ENCODE data around the gene ZNF808. TPM values are rescaled to one million over a fixed set of nuclear protein-coding genes. Genes with fewer than 3 reads are reported as not detected.
A peak's percentile ranks its signal among the peaks of the same experiment; 100 is the strongest.
"Not testable (repeated sequence)": the region's sequence is repeated elsewhere in the genome, so short reads cannot be mapped to it uniquely, and the experiment has no call there.

Gene ZNF808
- total RNA-seq, 1 donor from 2014 or later = 32.6 TPM

DNA sequence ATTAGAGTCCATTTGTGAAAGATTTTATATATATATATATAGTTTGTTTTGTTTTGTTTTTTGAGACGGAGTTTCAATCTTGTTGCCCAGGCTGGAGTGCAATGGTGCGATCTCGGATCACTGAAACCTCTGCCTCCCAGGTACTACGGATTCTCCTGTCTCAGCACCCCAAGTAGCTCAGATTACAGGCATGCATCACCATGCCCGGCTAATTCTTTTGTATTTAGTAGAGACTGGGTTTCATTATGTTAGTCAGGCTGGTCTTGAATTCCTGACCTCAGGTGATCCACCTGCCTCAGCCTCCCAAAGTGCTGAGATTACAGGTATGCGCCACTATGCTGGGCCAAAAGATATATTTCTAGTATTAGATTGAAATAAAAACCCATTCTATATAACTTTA, 38.7 kb downstream of the ZNF808 start:
- DNase-seq = no peak
- Mint-ChIP-seq H3K36me3 (ENCODE audit: unreplicated experiment) (peaks cover 12% of the 10 kb centered on the region), H3K27me3 (ENCODE audit: unreplicated experiment) (peaks cover 5% of the 10 kb centered on the region)

DNA sequence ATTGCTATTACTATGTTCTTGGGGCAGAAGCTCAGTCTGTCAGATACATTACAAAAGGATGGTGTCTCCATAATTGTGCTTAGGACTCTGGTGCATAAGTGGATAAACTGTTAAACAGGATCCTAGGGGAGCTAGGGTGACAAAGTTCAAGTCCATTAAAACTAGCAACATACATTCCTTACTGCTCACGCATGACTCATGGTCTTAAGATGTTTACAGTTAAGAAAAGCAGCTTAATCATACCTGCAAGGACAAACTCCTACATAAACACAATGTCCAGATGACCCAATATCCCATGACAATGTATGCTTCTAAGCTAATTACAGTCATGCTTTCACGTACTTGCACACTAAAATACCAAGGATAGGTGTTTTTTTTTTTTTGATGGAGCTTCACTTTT, 39.1 kb downstream of the ZNF808 start:
- Mint-ChIP-seq H3K4me3 (ENCODE audit: unreplicated experiment) (no peak overlapping the region), H3K27me3 (ENCODE audit: unreplicated experiment) (peaks cover 6% of the 10 kb centered on the region), H3K9me3 (ENCODE audit: unreplicated experiment) (peaks cover 10% of the 10 kb centered on the region), H3K4me1 (ENCODE audit: low read depth, unreplicated experiment) (peaks cover 7% of the 10 kb centered on the region), H3K36me3 (ENCODE audit: unreplicated experiment) (peaks cover 17% of the 10 kb centered on the region), H3K27ac (ENCODE audit: unreplicated experiment) (no peak overlapping the region)
- no peak for DNase-seq
- TF ChIP-seq, protein P1, sequence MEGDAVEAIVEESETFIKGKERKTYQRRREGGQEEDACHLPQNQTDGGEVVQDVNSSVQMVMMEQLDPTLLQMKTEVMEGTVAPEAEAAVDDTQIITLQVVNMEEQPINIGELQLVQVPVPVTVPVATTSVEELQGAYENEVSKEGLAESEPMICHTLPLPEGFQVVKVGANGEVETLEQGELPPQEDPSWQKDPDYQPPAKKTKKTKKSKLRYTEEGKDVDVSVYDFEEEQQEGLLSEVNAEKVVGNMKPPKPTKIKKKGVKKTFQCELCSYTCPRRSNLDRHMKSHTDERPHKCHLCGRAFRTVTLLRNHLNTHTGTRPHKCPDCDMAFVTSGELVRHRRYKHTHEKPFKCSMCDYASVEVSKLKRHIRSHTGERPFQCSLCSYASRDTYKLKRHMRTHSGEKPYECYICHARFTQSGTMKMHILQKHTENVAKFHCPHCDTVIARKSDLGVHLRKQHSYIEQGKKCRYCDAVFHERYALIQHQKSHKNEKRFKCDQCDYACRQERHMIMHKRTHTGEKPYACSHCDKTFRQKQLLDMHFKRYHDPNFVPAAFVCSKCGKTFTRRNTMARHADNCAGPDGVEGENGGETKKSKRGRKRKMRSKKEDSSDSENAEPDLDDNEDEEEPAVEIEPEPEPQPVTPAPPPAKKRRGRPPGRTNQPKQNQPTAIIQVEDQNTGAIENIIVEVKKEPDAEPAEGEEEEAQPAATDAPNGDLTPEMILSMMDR (IDR thresholded peaks at IDR 0.05; ENCODE audit: partially characterized antibody, unreplicated experiment) = no peak

More for the DNA sequence above, 38.7 kb downstream of the ZNF808 start:
- Mint-ChIP-seq H3K4me1 (ENCODE audit: low read depth, unreplicated experiment) (peaks cover 4% of the 10 kb centered on the region), H3K27ac (ENCODE audit: unreplicated experiment) (no peak overlapping the region), H3K9me3 (ENCODE audit: unreplicated experiment) (peaks cover 9% of the 10 kb centered on the region), H3K4me3 (ENCODE audit: unreplicated experiment) (no peak overlapping the region)
- TF ChIP-seq, protein P1 (IDR thresholded peaks at IDR 0.05; ENCODE audit: partially characterized antibody, unreplicated experiment) = no peak

DNA sequence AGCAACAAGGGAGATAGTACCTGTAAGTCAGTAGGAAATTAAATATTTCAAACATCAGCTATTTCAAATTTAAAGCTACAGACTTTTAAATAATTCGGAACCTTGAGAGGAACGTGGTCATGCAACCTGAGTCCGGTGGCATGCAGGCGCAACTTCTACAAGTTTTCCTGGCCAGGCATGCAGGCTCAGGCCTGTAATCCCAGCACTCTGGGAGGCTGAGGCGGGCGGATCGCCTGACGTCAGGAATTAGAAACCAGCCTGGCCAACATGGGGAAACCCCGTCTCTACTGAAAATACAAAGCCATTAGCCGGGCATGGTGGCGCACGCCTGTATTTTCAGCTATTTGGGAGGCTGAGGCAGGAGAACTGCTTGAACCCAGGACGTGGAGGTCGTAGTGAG, 40.5 kb downstream of the ZNF808 start:
- TF ChIP-seq, protein P1 (IDR thresholded peaks at IDR 0.05; ENCODE audit: partially characterized antibody, unreplicated experiment) = no peak
- no peak for DNase-seq
- H3K27ac Mint-ChIP-seq (ENCODE audit: unreplicated experiment) = no peak overlapping the region
- H3K4me1 Mint-ChIP-seq (ENCODE audit: low read depth, unreplicated experiment) = peaks cover 7% of the 10 kb centered on the region
- peaks cover 10% of the 10 kb centered on the region for H3K9me3 Mint-ChIP-seq (ENCODE audit: unreplicated experiment)
- H3K4me3 Mint-ChIP-seq (ENCODE audit: unreplicated experiment) = no peak overlapping the region
- H3K27me3 Mint-ChIP-seq (ENCODE audit: unreplicated experiment) = peaks cover 6% of the 10 kb centered on the region
- peaks cover 18% of the 10 kb centered on the region for H3K36me3 Mint-ChIP-seq (ENCODE audit: unreplicated experiment)

DNA sequence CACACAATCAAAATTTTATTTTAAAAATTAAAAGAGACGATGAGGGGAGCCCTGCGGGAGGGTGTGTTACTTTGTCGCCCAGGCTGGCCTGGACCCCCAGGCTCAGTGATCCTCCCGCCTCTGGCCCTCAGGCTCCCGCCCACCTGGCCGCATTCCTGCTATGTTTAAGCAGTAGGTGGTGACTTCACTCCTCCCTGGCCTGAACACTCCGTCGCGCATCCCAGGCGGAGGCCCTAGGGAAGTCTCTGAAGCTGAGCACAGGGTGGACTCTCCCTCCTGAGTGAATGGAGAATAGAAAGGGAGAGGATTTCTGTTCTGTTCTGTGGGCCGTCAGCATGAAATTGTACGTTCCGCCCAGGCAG, 42.2 kb downstream of the ZNF808 start:
- Mint-ChIP-seq H3K27ac (ENCODE audit: unreplicated experiment) (peak overlapping the region; percentile 96), H3K4me3 (ENCODE audit: unreplicated experiment) (peak overlapping the region; percentile 100)
- H3K4me1 Mint-ChIP-seq (ENCODE audit: low read depth, unreplicated experiment); H3K36me3 Mint-ChIP-seq (ENCODE audit: unreplicated experiment); H3K9me3 Mint-ChIP-seq (ENCODE audit: unreplicated experiment); H3K27me3 Mint-ChIP-seq (ENCODE audit: unreplicated experiment): not testable (repeated sequence)
- peak; percentile 62 for DNase-seq

DNA sequence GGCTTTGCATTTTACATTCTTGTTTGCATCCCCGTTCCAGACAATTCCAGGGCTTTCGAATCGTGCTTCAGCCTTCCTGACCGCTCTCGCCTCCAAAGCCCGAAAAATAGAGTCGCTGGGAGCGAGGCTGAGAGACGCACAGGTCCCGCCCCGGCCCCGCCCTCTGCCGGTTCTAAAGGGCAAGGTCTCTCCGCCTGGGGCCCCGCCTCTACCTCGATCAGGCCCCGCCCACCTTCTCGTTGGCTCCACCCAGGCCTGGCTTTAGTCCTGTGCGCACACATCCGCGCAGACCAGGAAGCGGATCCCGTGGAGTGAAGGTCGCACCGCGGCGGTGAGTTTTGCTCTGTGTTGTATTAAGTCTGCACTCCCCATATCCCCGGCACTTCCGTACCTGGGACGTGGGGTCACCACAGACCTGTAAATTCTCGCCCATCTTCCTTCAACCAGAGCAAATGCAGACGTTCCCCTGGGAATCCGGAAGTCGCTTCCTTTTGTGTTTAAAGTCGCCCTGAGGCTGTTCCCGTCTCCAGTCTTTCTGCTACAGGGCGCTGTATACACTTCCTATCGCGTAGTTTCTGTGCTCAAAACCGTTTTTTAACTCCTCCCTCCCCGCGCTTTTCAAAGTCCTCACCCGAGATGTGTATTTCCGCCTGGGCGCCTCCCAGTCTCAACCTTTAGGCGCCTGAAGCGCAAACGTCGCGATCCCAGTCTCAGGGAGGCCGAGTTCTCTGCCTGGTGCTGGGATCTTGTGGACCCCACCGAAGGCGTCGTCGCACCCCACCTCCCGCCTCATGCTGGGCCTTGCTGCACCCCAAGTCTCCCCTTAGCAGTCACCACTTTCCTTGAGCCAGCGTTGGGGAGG, 42.8 kb downstream of the ZNF808 start, which contains the start of gene ZNF701:
TSS of gene ZNF701 (plus strand) at position 288 of the 862 bp plus-strand sequence. CDS start 3,861 bp downstream, outside the sequence.
- TF ChIP-seq, protein P1 (IDR thresholded peaks at IDR 0.05; ENCODE audit: partially characterized antibody, unreplicated experiment) = peak; percentile 72
- Mint-ChIP-seq H3K27me3 (ENCODE audit: unreplicated experiment) (peaks cover 6% of the 10 kb centered on the region), H3K4me3 (ENCODE audit: unreplicated experiment) (peak within 1 kb of the TSS; percentile 100), H3K4me1 (ENCODE audit: low read depth, unreplicated experiment) (peaks cover 7% of the 10 kb centered on the region), H3K36me3 (ENCODE audit: unreplicated experiment) (peaks cover 10% of the 10 kb centered on the region), H3K9me3 (ENCODE audit: unreplicated experiment) (peaks cover 5% of the 10 kb centered on the region), H3K27ac (ENCODE audit: unreplicated experiment) (peak within 1 kb of the TSS; percentile 96)
- peak; percentile 99 for DNase-seq
